AG09319 (cell line): ENCODE data around the gene GMIP.
"Not testable (repeated sequence)": the region's sequence is repeated elsewhere in the genome, so short reads cannot be mapped to it uniquely, and the experiment has no call there.

Source experiments
- DNase-seq: peaks from one replicate; pipeline ENCODE4 v3.0.0-alpha.2; 2010; ENCODE audit warnings: low read depth; ENCODE audit errors: extremely low read depth
- TF ChIP-seq, protein P1 (sequence below): IDR thresholded peaks from 2 replicates; pipeline ENCODE4 v1.5.1; 2011; ENCODE audit warnings: low read depth, mild to moderate bottlenecking, inconsistent platforms, low read length, moderate library complexity

GMIP gene

GRCh38 chr19:19643158-19644053, at the start of gene GMIP:
GMIP (minus strand) TSS chr19:19643657; CDS start chr19:19643529, 128 bp downstream.
- DNase-seq: no peak
- TF ChIP-seq, protein P1, sequence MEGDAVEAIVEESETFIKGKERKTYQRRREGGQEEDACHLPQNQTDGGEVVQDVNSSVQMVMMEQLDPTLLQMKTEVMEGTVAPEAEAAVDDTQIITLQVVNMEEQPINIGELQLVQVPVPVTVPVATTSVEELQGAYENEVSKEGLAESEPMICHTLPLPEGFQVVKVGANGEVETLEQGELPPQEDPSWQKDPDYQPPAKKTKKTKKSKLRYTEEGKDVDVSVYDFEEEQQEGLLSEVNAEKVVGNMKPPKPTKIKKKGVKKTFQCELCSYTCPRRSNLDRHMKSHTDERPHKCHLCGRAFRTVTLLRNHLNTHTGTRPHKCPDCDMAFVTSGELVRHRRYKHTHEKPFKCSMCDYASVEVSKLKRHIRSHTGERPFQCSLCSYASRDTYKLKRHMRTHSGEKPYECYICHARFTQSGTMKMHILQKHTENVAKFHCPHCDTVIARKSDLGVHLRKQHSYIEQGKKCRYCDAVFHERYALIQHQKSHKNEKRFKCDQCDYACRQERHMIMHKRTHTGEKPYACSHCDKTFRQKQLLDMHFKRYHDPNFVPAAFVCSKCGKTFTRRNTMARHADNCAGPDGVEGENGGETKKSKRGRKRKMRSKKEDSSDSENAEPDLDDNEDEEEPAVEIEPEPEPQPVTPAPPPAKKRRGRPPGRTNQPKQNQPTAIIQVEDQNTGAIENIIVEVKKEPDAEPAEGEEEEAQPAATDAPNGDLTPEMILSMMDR: peak; percentile 84

- TF ChIP-seq, protein P1: no peak
- no peak for DNase-seq
Measured at GRCh38 chr19:19691683-19692082, 48.2 kb upstream of the GMIP start.

DNA sequence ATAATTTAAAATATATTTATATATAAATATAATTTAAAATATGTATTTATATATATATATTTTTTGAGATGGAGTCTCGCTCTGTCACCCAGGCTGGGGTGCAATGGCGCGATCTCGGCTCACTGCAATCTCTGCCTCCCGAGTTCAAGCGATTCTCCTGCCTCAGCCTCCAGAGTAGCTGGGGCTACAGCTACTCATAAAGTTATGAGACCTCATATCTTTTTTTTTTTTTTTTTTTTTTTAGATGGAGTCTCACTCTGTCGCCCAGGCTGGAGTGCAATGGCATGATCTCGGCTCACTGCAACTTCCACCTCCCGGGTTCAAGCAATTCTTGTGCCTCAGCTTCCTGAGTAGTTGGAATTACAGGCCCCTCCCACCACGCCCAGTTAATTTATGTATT, 45.6 kb upstream of the GMIP start:
- DNase-seq: not testable (repeated sequence)

- DNase-seq: no peak
- TF ChIP-seq, protein P1: no peak
Measured at GRCh38 chr19:19687090-19687489, 43.6 kb upstream of the GMIP start.

DNA sequence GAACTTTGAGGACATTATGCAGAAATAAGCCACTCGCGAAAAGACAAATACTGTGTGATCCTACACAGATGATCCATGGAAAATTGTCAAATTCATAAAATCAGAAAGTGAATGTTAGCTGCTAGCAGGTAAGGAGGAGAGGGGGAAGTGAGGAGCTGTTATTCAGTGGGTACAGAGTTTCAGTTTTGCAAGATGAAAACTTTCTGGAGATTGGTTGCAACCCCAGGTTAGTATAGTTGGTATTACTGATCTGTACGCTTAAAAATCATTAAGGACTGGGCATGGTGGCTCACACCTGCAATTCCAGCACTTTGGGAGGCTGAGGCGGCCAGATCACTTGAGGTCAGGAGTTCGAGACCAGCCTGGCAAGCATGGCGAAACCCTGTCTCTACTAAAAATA, 43.1 kb upstream of the GMIP start:
- TF ChIP-seq, protein P1: no peak
- DNase-seq: no peak

GRCh38 chr19:19686119-19686518, 42.7 kb upstream of the GMIP start:
- not testable (repeated sequence) for DNase-seq

GRCh38 chr19:19679176-19680073, 36.0 kb upstream of the GMIP start:
- TF ChIP-seq, protein P1: no peak
- no peak for DNase-seq

DNA sequence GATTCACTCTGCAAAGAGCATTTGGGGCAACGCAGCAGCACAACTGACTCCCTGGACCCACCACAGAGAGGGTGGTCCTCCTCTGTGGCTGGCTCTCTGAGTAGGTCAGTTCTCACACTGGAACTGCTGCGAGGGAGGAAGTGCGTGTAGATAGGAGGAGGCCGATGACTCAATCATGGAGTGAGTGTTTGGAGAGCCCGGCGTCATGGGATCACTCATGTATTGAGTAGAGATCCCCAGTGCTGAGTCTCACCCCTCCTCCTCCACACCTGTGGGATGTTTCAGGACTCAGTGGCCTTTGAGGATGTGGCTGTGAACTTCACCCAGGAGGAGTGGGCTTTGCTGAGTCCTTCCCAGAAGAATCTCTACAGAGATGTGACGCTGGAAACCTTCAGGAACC, 34.1 kb upstream of the GMIP start:
- TF ChIP-seq, protein P1: no peak
- no peak for DNase-seq
